ENCODE data around the gene CALCR.
"Not testable (repeated sequence)": the region's sequence is repeated elsewhere in the genome, so short reads cannot be mapped to it uniquely, and the experiment has no call there.

CALCR gene

GRCh38 chr7:93562106-93562505, 12.4 kb downstream of the CALCR start:
- DNase-seq (ENCODE audit: low spot score), result no peak

- DNase-seq (ENCODE audit: low spot score), result peak; percentile 20
Observed at GRCh38 chr7:93559639-93560491, 14.7 kb downstream of the CALCR start.

DNA sequence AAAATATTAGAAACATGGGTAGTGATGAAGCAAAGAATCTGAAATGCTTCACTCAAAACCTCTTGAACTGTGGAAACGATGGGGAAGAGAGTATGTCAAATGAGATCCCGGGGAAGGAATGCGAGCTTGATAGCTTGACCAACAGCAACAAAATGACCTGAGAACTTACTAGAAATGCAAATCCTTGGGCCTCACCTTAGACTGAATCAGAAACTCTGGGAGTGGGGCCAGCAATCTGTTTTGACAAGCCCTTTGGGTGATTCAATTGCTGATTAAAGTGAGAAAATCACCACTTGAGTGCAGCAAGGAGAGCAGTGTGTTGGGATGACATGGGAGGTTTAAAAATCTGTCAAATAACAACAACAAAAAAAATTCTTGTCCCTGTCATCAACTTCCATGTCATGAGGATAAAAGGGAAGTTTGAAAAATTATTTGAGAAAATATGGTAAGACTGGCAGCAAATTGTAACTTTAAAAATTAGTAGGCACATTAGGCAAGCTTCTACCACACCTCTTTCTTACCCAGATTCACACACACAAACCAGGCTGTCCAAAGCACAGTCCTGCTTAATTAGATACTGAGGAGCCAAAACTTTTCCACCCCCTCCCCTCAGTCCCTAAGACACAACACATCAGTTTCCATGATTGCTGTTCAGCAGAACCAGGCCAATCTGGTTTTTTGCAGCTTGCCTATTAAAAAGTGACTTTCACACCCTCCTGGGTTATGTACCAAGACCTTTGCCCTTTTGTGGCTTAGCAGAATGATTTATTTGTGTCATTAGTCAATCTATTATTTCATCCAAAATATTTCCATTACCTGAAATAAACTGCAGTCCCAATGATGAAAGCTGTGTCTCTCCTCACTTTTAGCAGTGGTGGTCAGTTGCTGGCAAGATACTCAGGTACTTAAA, 15.6 kb downstream of the CALCR start:
- DNase-seq (ENCODE audit: low spot score), result no peak

DNA sequence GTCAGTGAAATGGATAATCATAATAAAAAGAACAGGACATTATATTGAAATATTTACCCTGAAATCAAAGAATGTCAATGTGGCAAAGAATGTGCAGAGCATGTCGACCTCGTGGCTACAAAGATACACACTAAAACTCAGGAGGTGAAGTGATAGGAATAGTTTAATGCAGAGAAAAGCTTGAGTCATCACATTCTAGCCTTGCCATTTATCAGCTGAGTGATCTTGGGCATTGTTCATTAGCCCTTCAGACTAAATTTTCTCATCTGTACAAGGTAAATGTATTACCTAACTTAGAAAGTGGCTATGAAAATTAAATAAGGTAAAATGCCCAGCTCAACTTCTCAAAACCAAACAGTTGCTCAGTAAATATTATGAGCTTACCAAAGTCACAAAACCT, 22.6 kb downstream of the CALCR start:
- no peak for DNase-seq (ENCODE audit: low spot score)

DNA sequence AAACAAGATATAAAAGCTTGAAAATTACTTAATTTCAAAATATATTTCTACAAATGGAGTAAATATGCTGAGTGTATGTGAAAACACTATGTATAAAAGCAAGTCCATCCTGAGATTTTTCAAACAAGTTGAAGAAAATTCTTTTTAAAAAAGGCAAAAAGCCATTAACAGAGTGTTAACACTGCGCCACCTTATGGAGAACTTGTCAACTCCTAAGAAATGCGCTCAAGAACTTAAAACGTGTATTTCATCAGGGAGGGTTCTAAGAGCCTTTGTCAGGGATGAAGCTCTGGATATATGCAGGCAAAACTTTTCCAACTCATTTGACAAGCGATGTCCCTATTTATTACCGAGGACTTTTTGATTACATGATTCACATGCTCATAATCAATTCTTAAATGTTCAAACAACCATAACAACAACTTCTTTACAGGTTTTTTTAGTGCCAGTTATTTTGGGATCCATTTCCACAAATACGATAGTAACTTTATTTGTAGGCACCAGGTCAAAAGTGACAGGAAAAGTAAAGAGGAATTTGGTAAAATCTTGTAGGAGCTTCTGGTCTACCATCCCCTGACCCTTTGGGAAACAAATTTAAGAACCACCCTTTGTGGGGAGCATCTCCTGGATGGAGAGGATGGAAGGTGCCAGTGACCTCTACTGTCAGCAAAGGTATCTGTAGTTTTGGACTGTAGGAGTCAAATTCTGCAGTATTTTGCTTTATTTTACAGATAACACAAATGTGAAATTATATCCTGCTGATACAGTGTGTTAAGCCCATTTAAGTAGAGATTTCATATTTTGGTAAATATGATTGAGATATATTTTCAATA, 23.2 kb downstream of the CALCR start:
- DNase-seq (ENCODE audit: low spot score), result peak; percentile 13

- DNase-seq (ENCODE audit: low spot score), result no peak
Observed at GRCh38 chr7:93547716-93548115, 26.8 kb downstream of the CALCR start.

DNA sequence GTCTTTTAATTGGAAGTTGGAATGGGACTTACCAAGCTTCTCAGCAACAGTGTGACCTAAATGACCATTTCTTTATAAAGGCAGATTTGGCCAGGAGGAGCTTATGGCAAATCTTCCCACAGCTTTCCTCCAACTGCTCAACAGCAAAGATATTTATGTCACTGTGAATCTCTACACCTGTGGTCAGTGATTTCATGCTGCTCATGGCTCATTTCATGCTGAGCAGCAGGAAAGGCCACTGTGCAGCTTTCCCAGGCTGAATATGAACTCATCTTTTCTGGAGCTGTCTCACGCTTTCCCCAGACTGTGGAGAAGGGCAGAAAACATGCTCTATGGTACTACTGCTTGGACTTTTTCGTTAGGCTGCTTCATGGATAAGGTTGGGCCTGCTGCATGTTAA, 29.8 kb downstream of the CALCR start:
- DNase-seq (ENCODE audit: low spot score), result no peak

- DNase-seq (ENCODE audit: low spot score), result no peak
Observed at GRCh38 chr7:93538061-93538460, 36.5 kb downstream of the CALCR start.

DNA sequence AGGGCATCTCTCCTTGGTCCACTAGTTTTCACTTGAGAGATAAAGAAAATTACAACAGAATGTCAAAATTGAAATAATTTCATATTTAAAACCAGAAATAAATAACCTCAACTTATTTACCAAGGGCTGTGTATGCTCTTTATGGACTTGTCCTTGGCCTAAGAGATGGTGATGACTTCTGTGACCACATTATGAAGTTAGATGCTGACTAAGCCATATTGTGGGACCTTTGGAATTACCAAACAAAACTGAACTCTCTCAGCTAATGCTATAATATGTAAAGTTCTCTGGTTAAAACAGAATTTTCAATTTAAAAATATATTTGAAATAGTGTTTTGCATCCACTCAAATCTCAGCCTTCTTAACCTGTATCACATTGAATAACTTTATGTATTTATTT, 38.9 kb downstream of the CALCR start:
- no peak for DNase-seq (ENCODE audit: low spot score)

DNA sequence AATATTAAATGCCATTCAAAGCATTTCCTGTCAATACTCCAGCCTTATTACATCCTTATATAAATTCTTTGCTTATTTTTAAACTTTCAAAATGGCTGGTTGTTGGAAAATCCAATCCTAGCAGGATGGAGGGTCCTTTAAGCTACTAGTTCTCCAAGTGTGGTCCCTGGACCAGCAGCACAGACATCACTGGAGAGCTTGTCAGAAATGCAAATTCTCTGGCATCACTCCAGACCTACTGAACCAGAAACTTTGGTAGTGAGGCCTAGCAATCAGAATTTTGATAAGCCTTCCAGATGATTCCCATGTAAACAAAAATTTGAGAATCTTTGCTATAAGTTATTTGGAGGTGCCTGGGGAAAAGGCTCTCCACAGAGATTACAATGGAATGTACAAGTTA, 43.8 kb downstream of the CALCR start:
- DNase-seq (ENCODE audit: low spot score), result no peak

- DNase-seq (ENCODE audit: low spot score), result no peak
Observed at GRCh38 chr7:93516834-93517233, 57.7 kb downstream of the CALCR start.

- DNase-seq (ENCODE audit: low spot score), result no peak
Observed at GRCh38 chr7:93515144-93515543, 59.4 kb downstream of the CALCR start.

DNA sequence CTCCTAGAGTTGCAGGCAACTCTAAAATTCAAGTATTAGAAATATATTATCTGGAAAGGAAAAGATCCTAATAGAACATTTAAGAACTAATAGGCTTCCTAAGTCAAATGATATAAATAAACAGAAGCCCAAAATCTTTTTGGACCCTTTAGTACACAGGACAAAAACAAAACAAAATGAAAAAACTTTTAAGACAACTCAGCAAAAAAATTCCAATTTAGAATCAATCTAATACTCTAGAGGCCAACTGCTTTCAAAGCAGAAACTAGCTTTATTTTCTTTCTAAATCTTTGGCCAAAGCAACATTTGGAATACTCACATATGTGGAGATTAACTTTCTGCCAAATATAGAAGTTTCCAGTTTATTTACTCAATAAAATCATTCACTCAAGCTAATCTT, 65.2 kb downstream of the CALCR start:
- DNase-seq (ENCODE audit: low spot score), result no peak

DNA sequence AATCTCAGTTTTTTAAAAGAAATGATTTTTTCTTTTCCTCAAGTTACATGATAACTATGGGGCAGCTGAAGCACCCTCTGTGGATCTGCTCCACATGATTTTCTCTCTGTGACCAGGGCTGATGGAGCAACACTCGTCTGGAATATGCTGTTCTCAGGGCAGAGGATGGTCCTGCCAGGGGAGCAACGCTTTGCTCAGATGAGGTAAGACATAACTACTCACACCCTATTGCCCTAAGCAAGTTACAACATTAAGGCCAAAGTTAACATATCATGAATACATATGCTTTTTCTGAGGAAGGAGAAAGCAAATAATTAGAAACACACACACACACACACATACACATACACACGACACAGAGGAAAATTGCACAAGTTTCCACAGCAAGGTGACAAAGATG, 71.4 kb downstream of the CALCR start:
- no peak for DNase-seq (ENCODE audit: low spot score)

- not testable (repeated sequence) for DNase-seq (ENCODE audit: low spot score)
Observed at GRCh38 chr7:93491860-93492259, 82.7 kb downstream of the CALCR start.

GRCh38 chr7:93476491-93477344, 97.8 kb downstream of the CALCR start:
- DNase-seq (ENCODE audit: low spot score), result no peak

- DNase-seq (ENCODE audit: low spot score), result no peak
Observed at GRCh38 chr7:93475811-93476210, 98.7 kb downstream of the CALCR start.

- DNase-seq (ENCODE audit: low spot score), result no peak
Observed at GRCh38 chr7:93471456-93471855, 103.1 kb downstream of the CALCR start.

DNA sequence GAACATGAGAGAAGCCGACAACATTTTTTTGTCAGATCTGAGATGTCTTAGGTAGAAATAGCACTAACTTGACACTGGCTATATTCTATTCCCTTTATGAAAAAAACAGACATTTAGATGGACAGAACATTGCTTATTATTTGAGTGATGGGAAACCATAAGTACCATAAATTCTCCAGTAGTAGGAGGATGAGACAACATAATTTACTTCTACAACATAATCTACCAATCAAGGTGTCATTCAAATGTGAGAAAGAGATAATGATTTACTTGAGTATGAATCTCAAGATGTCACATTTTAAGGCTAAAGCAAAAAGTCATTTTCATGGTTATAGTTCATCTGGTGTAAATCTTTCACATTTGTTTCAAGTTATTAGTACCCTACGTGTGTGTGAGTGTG, 110.8 kb downstream of the CALCR start:
- DNase-seq (ENCODE audit: low spot score), result no peak

GRCh38 chr7:93461350-93461749, 113.2 kb downstream of the CALCR start:
- peak; percentile 8 for DNase-seq (ENCODE audit: low spot score)

- no peak for DNase-seq (ENCODE audit: low spot score)
Observed at GRCh38 chr7:93453262-93453661, 121.3 kb downstream of the CALCR start.

Measured in globus pallidus (tissue), 1 donor.